HEK293 (cell line): Measurements from ENCODE around the gene SCAF11.

Source experiments
- CTCF ChIA-PET: fragments of 350-600 bp; formaldehyde crosslinking; extraction: SDS; loops from one replicate; lab custom pipeline; 2021; ENCODE audit warnings: antibody characterized with exemption; lab: Yijun Ruan, JAX
- POLR2A ChIA-PET: fragments of 300-600 bp; formaldehyde crosslinking; extraction: SDS; loops from one replicate; lab custom pipeline; 2020; ENCODE audit warnings: antibody characterized with exemption, inconsistent platforms; lab: Yijun Ruan, JAX
- H3K27ac ChIP-seq: fragments of 200-500 bp; sonication (Bioruptor generic); 2 replicates; pipeline ENCODE4 v1.5.1; 2014; ENCODE audit warnings: low read depth, low read length, control low read depth, inconsistent platforms; ENCODE audit errors: extremely low read depth
- H3K36me3 ChIP-seq, 2 experiments: fragments of 200-500 bp in 1 of 2; sonication (Bioruptor generic) in 1 of 2; 1 replicate in 1 of 2; 2 replicates in 1 of 2; pipeline ENCODE4 v1.5.1; 2014 to 2017; ENCODE audit warnings: inconsistent platforms in 2 of 2, low read length in 2 of 2; ENCODE audit not compliant: control insufficient read depth in 2 of 2, insufficient read depth in 1 of 2
- H3K4me1 ChIP-seq: fragments of 200-500 bp; sonication (Bioruptor generic); 2 replicates; pipeline ENCODE4 v1.5.1; 2014; ENCODE audit warnings: mild to moderate bottlenecking, low read length, inconsistent platforms; ENCODE audit not compliant: control insufficient read depth, insufficient read depth
- H3K4me3 ChIP-seq: 2 replicates; pipeline ENCODE4 v1.5.1; 2011; ENCODE audit warnings: low read depth, mild to moderate bottlenecking, control low read depth, low read length, moderate library complexity
- H3K9me3 ChIP-seq: fragments of 200-500 bp; sonication (Bioruptor generic); 2 replicates; pipeline ENCODE4 v1.5.1; 2014; ENCODE audit warnings: low read depth, low read length, inconsistent platforms; ENCODE audit not compliant: control insufficient read depth, insufficient read depth
- GLIS2 ChIP-seq: fragments of 450-650 bp; formaldehyde crosslinking; IDR thresholded peaks from 2 replicates; pipeline ENCODE4 v1.5.1; 2016; ENCODE audit warnings: missing biosample characterization, missing genetic modification characterization
- HIC1 ChIP-seq: fragments of 450-650 bp; formaldehyde crosslinking; IDR thresholded peaks from 2 replicates; pipeline ENCODE4 v1.5.1; 2016; ENCODE audit warnings: missing biosample characterization, missing genetic modification characterization
- OSR2 ChIP-seq: fragments of 450-650 bp; formaldehyde crosslinking; IDR thresholded peaks from 2 replicates; pipeline ENCODE4 v1.5.1; 2016; ENCODE audit warnings: missing biosample characterization, missing genetic modification characterization
- PRDM6 ChIP-seq: fragments of 450-650 bp; formaldehyde crosslinking; IDR thresholded peaks from 2 replicates; pipeline ENCODE4 v1.5.1; 2017; ENCODE audit warnings: missing biosample characterization, missing genetic modification characterization
- ZBTB11 ChIP-seq: fragments of 450-650 bp; formaldehyde crosslinking; conservative IDR thresholded peaks from 2 replicates; pipeline ENCODE4 v1.5.1; 2016; ENCODE audit warnings: low read depth, missing biosample characterization, missing genetic modification characterization
- ZIC2 ChIP-seq: fragments of 450-650 bp; formaldehyde crosslinking; IDR thresholded peaks from 2 replicates; pipeline ENCODE4 v1.5.1; 2016; ENCODE audit warnings: missing biosample characterization, missing genetic modification characterization
- ZNF10 ChIP-seq: fragments of 450-650 bp; formaldehyde crosslinking; IDR thresholded peaks from 2 replicates; pipeline ENCODE4 v1.5.1; 2017; ENCODE audit warnings: missing biosample characterization, missing genetic modification characterization
- ZNF121 ChIP-seq: fragments of 450-650 bp; formaldehyde crosslinking; IDR thresholded peaks from 2 replicates; pipeline ENCODE4 v1.5.1; 2016; ENCODE audit warnings: missing biosample characterization, missing genetic modification characterization
- ZNF175 ChIP-seq: fragments of 450-650 bp; formaldehyde crosslinking; IDR thresholded peaks from 2 replicates; pipeline ENCODE4 v1.5.1; 2016; ENCODE audit warnings: missing biosample characterization, missing genetic modification characterization
- ZNF311 ChIP-seq: fragments of 450-650 bp; formaldehyde crosslinking; IDR thresholded peaks from 2 replicates; pipeline ENCODE4 v1.5.1; 2017; ENCODE audit warnings: missing biosample characterization, missing genetic modification characterization, borderline replicate concordance
- ZNF548 ChIP-seq: fragments of 450-650 bp; formaldehyde crosslinking; IDR thresholded peaks from 2 replicates; pipeline ENCODE4 v1.5.1; 2016; ENCODE audit warnings: missing biosample characterization, missing genetic modification characterization
- ZNF623 ChIP-seq: fragments of 450-650 bp; formaldehyde crosslinking; IDR thresholded peaks from 2 replicates; pipeline ENCODE4 v1.5.1; 2016; ENCODE audit warnings: missing biosample characterization, missing genetic modification characterization
- ZNF639 ChIP-seq: fragments of 450-650 bp; formaldehyde crosslinking; IDR thresholded peaks from 2 replicates; pipeline ENCODE4 v1.5.1; 2016; ENCODE audit warnings: missing biosample characterization, missing genetic modification characterization
- ZNF707 ChIP-seq: fragments of 450-650 bp; formaldehyde crosslinking; IDR thresholded peaks from 2 replicates; pipeline ENCODE4 v1.5.1; 2016; ENCODE audit warnings: missing biosample characterization, missing genetic modification characterization
- ZNF76 ChIP-seq: fragments of 450-650 bp; formaldehyde crosslinking; IDR thresholded peaks from 2 replicates; pipeline ENCODE4; 2016; ENCODE audit warnings: low read depth, missing biosample characterization, missing genetic modification characterization, borderline replicate concordance
- ZNF830 ChIP-seq: fragments of 450-650 bp; IDR thresholded peaks from 2 replicates; pipeline ENCODE4 v1.5.0; 2018; ENCODE audit warnings: missing biosample characterization, missing genetic modification characterization, low read depth, mild to moderate bottlenecking, moderate library complexity
- ZSCAN18 ChIP-seq: fragments of 450-650 bp; formaldehyde crosslinking; IDR thresholded peaks from 2 replicates; pipeline ENCODE4 v1.5.1; 2016; ENCODE audit warnings: missing biosample characterization, missing genetic modification characterization

SCAF11 gene

GRCh38 chr12:45975506-45975905 is 14.9 kb downstream of the SCAF11 start:
- Histone ChIP-seq H3K4me1 (peaks cover 17% of the 10 kb centered on the region), H3K27ac (no peak overlapping the region), H3K4me3 (no peak overlapping the region), H3K36me3 (peaks cover 5 to 13% of the 10 kb centered on the region in 2 experiments; a peak in 2 of 3 replicates), H3K9me3 (no peaks in the 10 kb centered on the region; the same call in 1 of the 2 replicates)
- ChIA-PET CTCF (no interaction called here), POLR2A (interaction anchor here (0.7 kb wide), 1 partner anchor 11 kb away, joined by 3 read pairs; no protein-coding TSS in a partner anchor)
- TF ChIP-seq OSR2 (tag by site-specific recombination), result no peak
- TF ChIP-seq ZNF10 (tag by site-specific recombination), result no peak
- no peak for TF ChIP-seq ZNF311 (tag by site-specific recombination)
- TF ChIP-seq ZIC2 (tag by site-specific recombination), result no peak
- no peak for TF ChIP-seq ZNF548
- TF ChIP-seq ZNF707, result no peak
- TF ChIP-seq HIC1, result no peak
- no peak for TF ChIP-seq PRDM6 (tag by site-specific recombination)
- TF ChIP-seq ZNF175 (tag by site-specific recombination), result no peak
- no peak for TF ChIP-seq ZBTB11 (tag by site-specific recombination)
- TF ChIP-seq GLIS2 (tag by site-specific recombination), result no peak
- no peak for TF ChIP-seq ZSCAN18
- no peak for TF ChIP-seq ZNF76 (tag by site-specific recombination)

- H3K36me3 ChIP-seq, result peaks cover 5 to 13% of the 10 kb centered on the region in 2 experiments; a peak in 2 of 3 replicates
- no peaks in the 10 kb centered on the region; the same call in 1 of the 2 replicates for H3K9me3 ChIP-seq
- CTCF ChIA-PET, result interaction anchor here (0.6 kb wide), 1 partner anchor 382 kb away, joined by 3 read pairs; no protein-coding TSS in a partner anchor
- no peak overlapping the region for H3K27ac ChIP-seq
- peaks cover 12% of the 10 kb centered on the region for H3K4me1 ChIP-seq
- TF ChIP-seq ZNF639, result no peak
- no peak for TF ChIP-seq ZNF830
- no peak for TF ChIP-seq ZNF623 (tag by site-specific recombination)
- TF ChIP-seq ZNF121, result no peak
- no peak overlapping the region for H3K4me3 ChIP-seq
- POLR2A ChIA-PET, result interaction anchor here (0.7 kb wide), 1 partner anchor 12 kb away, joined by 3 read pairs; no protein-coding TSS in a partner anchor
Measured at GRCh38 chr12:45974883-45975282, 15.5 kb downstream of the SCAF11 start.
